GM23248 (cell line): ENCODE measurements around the gene FGF1. TPM values are rescaled to one million over a fixed set of nuclear protein-coding genes. Genes with fewer than 3 reads are reported as not detected.

ENCODE experiments used
- DNase-seq: peaks from one replicate; pipeline ENCODE4 v3.0.0-alpha.2; 2015
- H2AFZ ChIP-seq: fragments of 200-600 bp; sonication (generic); 2 replicates; pipeline ENCODE4 v1.6.1; 2016; ENCODE audit warnings: antibody characterized with exemption
- H3F3A ChIP-seq: fragments of 200-600 bp; sonication (generic); 2 replicates; pipeline ENCODE4 v1.6.1; 2016; ENCODE audit warnings: mild to moderate bottlenecking, antibody characterized with exemption, mixed run types; ENCODE audit not compliant: insufficient read depth
- H3K27ac ChIP-seq: fragments of 200-600 bp; sonication (generic); 2 replicates; pipeline ENCODE4 v1.5.1; 2016; ENCODE audit warnings: mild to moderate bottlenecking
- H3K27me3 ChIP-seq: fragments of 200-600 bp; sonication (generic); replicated peaks from 2 replicates; pipeline ENCODE4 v1.6.1; 2016; ENCODE audit warnings: mild to moderate bottlenecking; ENCODE audit not compliant: insufficient read depth
- H3K36me3 ChIP-seq: fragments of 200-600 bp; sonication (generic); 2 replicates; pipeline ENCODE4 v1.6.1; 2016; ENCODE audit warnings: low read depth, mild to moderate bottlenecking
- H3K4me1 ChIP-seq: fragments of 200-600 bp; sonication (generic); 2 replicates; pipeline ENCODE4 v1.6.1; 2016; ENCODE audit warnings: mild to moderate bottlenecking; ENCODE audit not compliant: insufficient read depth
- H3K4me2 ChIP-seq: fragments of 200-600 bp; sonication (generic); one replicate; pipeline ENCODE4 v1.6.1; 2016; ENCODE audit warnings: mild to moderate bottlenecking; ENCODE audit not compliant: unreplicated experiment
- H3K4me3 ChIP-seq: fragments of 200-600 bp; sonication (generic); 2 replicates; pipeline ENCODE4 v1.5.1; 2016; ENCODE audit warnings: mild to moderate bottlenecking
- H3K79me2 ChIP-seq: fragments of 200-600 bp; sonication (generic); 2 replicates; pipeline ENCODE4 v1.6.1; 2016; ENCODE audit warnings: mild to moderate bottlenecking; ENCODE audit not compliant: insufficient read depth
- H3K9ac ChIP-seq: fragments of 200-600 bp; sonication (generic); 2 replicates; pipeline ENCODE4 v1.6.1; 2016; ENCODE audit warnings: mild to moderate bottlenecking
- H3K9me2 ChIP-seq: fragments of 200-600 bp; sonication (generic); 2 replicates; pipeline ENCODE4 v1.6.1; 2016; ENCODE audit warnings: mixed run types, mild to moderate bottlenecking, moderate library complexity; ENCODE audit not compliant: insufficient read depth
- H3K9me3 ChIP-seq: fragments of 200-600 bp; sonication (generic); one replicate; pipeline ENCODE4 v1.6.1; 2017; ENCODE audit warnings: low read depth
- H4K20me1 ChIP-seq: fragments of 200-600 bp; sonication (generic); 2 replicates; pipeline ENCODE4 v1.6.0; 2016; ENCODE audit not compliant: insufficient read depth
- EZH2 ChIP-seq: fragments of 200-600 bp; sonication (generic); IDR thresholded peaks from 2 replicates; pipeline ENCODE4 v1.6.1; 2018; ENCODE audit warnings: antibody characterized with exemption, mild to moderate bottlenecking; ENCODE audit not compliant: insufficient read depth, poor library complexity, severe bottlenecking
- EZH2phosphoT487 ChIP-seq: fragments of 200-600 bp; sonication (generic); IDR thresholded peaks from 2 replicates; pipeline ENCODE4 v1.6.1; 2018; ENCODE audit warnings: antibody characterized with exemption, moderate library complexity, mild to moderate bottlenecking, low read depth; ENCODE audit not compliant: insufficient read depth
- WGBS, 2 experiments: methylation state at CpG; one replicate each; pipeline ENCODE4 v1.1.6; 2015 to 2017; ENCODE audit warnings: low lambda C conversion rate in 2 of 2, low coverage in 1 of 2; ENCODE audit errors: missing lambda C conversion rate in 2 of 2; 5-methylcytosine and 5-hydroxymethylcytosine counted together
- in situ Hi-C: fragments of 300-500 bp; cut with MboI; formaldehyde crosslinking; loops from 2 replicates; pipeline ENCODE4 v1.15.0; 2020
- polyA plus RNA-seq: library from polyadenylated mRNA; unstranded; fragments of >200 nt; fragmentation: Nextera tagmentation; extraction: Ambion mirVana; gene quantifications from 2 replicates; pipeline ENCODE4 v1.2.1, GENCODE V29; 2016
- total RNA-seq: library from RNA; depleted of rRNA; stranded (reverse); fragments of >200 nt; shearing (Covaris generic); gene quantifications from 2 replicates; pipeline ENCODE4 v1.2.3, GENCODE V29; 2014

The FGF1 gene
- total and polyA plus RNA-seq, 2 experiments from 2014 or later: 13.8 to 29.6 TPM

- H3K9me2 ChIP-seq: no peaks in the 10 kb centered on the region
These were observed 83.1 kb downstream of the FGF1 start for GRCh38 chr5:142602720-142603245.

GRCh38 chr5:142601432-142601831 lies 84.5 kb downstream of the FGF1 start:
- DNase-seq: peak; percentile 25
- Histone ChIP-seq H3K27me3 (no peaks in the 10 kb centered on the region), H3K79me2 (no peaks in the 10 kb centered on the region), H3K4me3 (no peak overlapping the region), H3K9ac (no peak overlapping the region), H3K9me3 (no peaks in the 10 kb centered on the region), H3K27ac (no peak overlapping the region), H3F3A (peaks cover 18% of the 10 kb centered on the region), H2AFZ (no peak overlapping the region), H4K20me1 (no peaks in the 10 kb centered on the region), H3K4me2 (no peak overlapping the region), H3K36me3 (no peaks in the 10 kb centered on the region), H3K9me2 (no peaks in the 10 kb centered on the region), H3K4me1 (peaks cover 31% of the 10 kb centered on the region)
- no peak for TF ChIP-seq EZH2
- no peak for TF ChIP-seq EZH2phosphoT487
- in situ Hi-C loops: no loop called here
- 86 to 88% methylated on average over 3 of the region's 3 CpGs for WGBS, 2 experiments

More at GRCh38 chr5:142602720-142603245, 83.1 kb downstream of the FGF1 start:
- in situ Hi-C loops: no loop called here
- peaks cover 23% of the 10 kb centered on the region for H3K4me1 ChIP-seq
- H3K4me3 ChIP-seq: no peak overlapping the region
- no peak for TF ChIP-seq EZH2phosphoT487
- TF ChIP-seq EZH2: no peak
- H3K27ac ChIP-seq: no peak overlapping the region
- H3K79me2 ChIP-seq: no peaks in the 10 kb centered on the region
- no peaks in the 10 kb centered on the region for H3K36me3 ChIP-seq
- no peak for DNase-seq
- H3K9ac ChIP-seq: no peak overlapping the region
- H3F3A ChIP-seq: peaks cover 9% of the 10 kb centered on the region; the same call in 1 of the 2 replicates
- H2AFZ ChIP-seq: no peak overlapping the region
- H3K4me2 ChIP-seq: no peak overlapping the region
- H3K27me3 ChIP-seq: no peaks in the 10 kb centered on the region
- H4K20me1 ChIP-seq: no peaks in the 10 kb centered on the region
- WGBS, 2 experiments: 95 to 100% methylated on average over 4 of the region's 4 CpGs
- no peaks in the 10 kb centered on the region for H3K9me3 ChIP-seq

- TF ChIP-seq EZH2: no peak
- no peak for TF ChIP-seq EZH2phosphoT487
- Histone ChIP-seq H3K27ac (no peak overlapping the region), H2AFZ (peak overlapping the region; percentile 37), H3K9ac (no peak overlapping the region), H3K4me1 (peaks cover 31% of the 10 kb centered on the region), H3K4me2 (peak overlapping the region; percentile 42), H3K4me3 (peak overlapping the region; percentile 31), H3F3A (peaks cover 18% of the 10 kb centered on the region), H3K27me3 (no peaks in the 10 kb centered on the region), H3K79me2 (no peaks in the 10 kb centered on the region), H3K9me2 (no peaks in the 10 kb centered on the region), H3K9me3 (no peaks in the 10 kb centered on the region), H3K36me3 (no peaks in the 10 kb centered on the region), H4K20me1 (no peaks in the 10 kb centered on the region)
- in situ Hi-C loops: no loop called here
- DNase-seq: peak; percentile 70
- WGBS, 2 experiments: 31 to 37% methylated on average over 20 of the region's 20 CpGs
These were observed 85.1 kb downstream of the FGF1 start for GRCh38 chr5:142600611-142601358.

GRCh38 chr5:142600092-142600491 lies 85.8 kb downstream of the FGF1 start:
- no peaks in the 10 kb centered on the region for H3K9me3 ChIP-seq
- H2AFZ ChIP-seq: peak overlapping the region; percentile 37
- no peak overlapping the region for H3K4me3 ChIP-seq
- no peak for DNase-seq
- in situ Hi-C loops: no loop called here
- no peaks in the 10 kb centered on the region for H3K79me2 ChIP-seq
- no peaks in the 10 kb centered on the region for H4K20me1 ChIP-seq
- peaks cover 18% of the 10 kb centered on the region for H3F3A ChIP-seq
- H3K4me2 ChIP-seq: peak overlapping the region; percentile 42
- WGBS, 2 experiments: 75% methylated on average over 4 of the region's 4 CpGs
- H3K9ac ChIP-seq: no peak overlapping the region
- no peaks in the 10 kb centered on the region for H3K27me3 ChIP-seq
- H3K36me3 ChIP-seq: no peaks in the 10 kb centered on the region
- TF ChIP-seq EZH2phosphoT487: no peak
- TF ChIP-seq EZH2: no peak
- H3K4me1 ChIP-seq: peaks cover 31% of the 10 kb centered on the region
- H3K9me2 ChIP-seq: no peaks in the 10 kb centered on the region
- no peak overlapping the region for H3K27ac ChIP-seq

- Histone ChIP-seq H3K36me3 (no peaks in the 10 kb centered on the region), H3K9me3 (no peaks in the 10 kb centered on the region), H4K20me1 (no peaks in the 10 kb centered on the region), H3K79me2 (no peaks in the 10 kb centered on the region), H3F3A (peaks cover 18% of the 10 kb centered on the region), H3K4me1 (peaks cover 31% of the 10 kb centered on the region), H2AFZ (no peak overlapping the region), H3K4me3 (no peak overlapping the region), H3K4me2 (no peak overlapping the region), H3K9me2 (no peaks in the 10 kb centered on the region), H3K9ac (no peak overlapping the region), H3K27ac (peak overlapping the region; percentile 15; the same call in 1 of the 2 replicates), H3K27me3 (no peaks in the 10 kb centered on the region)
- DNase-seq: no peak
- TF ChIP-seq EZH2 (no peak), EZH2phosphoT487 (no peak; the same call in 1 of the 2 replicates)
- in situ Hi-C loops: no loop called here
These were observed 87.6 kb downstream of the FGF1 start for GRCh38 chr5:142598338-142598700.
